ENCODE results near the gene CDH4. TPM values are rescaled to one million over a fixed set of nuclear protein-coding genes. Genes with fewer than 3 reads are reported as not detected.
A peak's percentile ranks its signal among the peaks of the same experiment; 100 is the strongest.
"Not testable (repeated sequence)": the region's sequence is repeated elsewhere in the genome, so short reads cannot be mapped to it uniquely, and the experiment has no call there.

Gene CDH4
- total RNA-seq, 4 donors from 2014 or later, result 0.71 to 4.2 (median 2.9) TPM

DNA sequence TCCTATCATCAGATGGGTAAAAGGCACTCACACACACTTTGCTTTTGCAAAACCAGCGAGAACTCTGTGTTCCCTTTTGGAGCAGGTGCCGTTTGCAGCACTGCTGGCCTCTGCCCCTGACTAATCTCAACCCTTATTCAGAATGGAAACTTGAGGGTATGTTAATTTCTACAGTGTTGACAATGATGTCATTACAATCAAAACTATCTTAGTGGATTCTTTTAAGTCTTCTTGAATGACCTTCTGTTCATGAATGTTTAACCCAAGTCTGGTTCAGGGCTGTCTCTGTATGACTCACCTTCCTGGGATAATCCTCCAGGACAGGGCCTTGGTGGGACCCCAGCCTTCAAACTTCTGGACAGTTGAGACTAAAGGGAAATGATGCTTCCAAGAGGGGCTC, 197.9 kb downstream of the CDH4 start:
- TF ChIP-seq, protein P1, sequence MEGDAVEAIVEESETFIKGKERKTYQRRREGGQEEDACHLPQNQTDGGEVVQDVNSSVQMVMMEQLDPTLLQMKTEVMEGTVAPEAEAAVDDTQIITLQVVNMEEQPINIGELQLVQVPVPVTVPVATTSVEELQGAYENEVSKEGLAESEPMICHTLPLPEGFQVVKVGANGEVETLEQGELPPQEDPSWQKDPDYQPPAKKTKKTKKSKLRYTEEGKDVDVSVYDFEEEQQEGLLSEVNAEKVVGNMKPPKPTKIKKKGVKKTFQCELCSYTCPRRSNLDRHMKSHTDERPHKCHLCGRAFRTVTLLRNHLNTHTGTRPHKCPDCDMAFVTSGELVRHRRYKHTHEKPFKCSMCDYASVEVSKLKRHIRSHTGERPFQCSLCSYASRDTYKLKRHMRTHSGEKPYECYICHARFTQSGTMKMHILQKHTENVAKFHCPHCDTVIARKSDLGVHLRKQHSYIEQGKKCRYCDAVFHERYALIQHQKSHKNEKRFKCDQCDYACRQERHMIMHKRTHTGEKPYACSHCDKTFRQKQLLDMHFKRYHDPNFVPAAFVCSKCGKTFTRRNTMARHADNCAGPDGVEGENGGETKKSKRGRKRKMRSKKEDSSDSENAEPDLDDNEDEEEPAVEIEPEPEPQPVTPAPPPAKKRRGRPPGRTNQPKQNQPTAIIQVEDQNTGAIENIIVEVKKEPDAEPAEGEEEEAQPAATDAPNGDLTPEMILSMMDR (IDR thresholded peaks at IDR 0.05), result no peak
- no peak for TF ChIP-seq POLR2A (IDR thresholded peaks at IDR 0.05)
- whole genome bisulfite sequencing, 2 donors, result 80 to 88% methylated on average over 2 of the region's 2 CpGs
- intact Hi-C loops (cut with DNase I; ENCODE audit: low total_unique reads), result no loop called here
- peak in 1 of 2 donors; percentile 46 for DNase-seq (ENCODE audit: low spot score in 2 of 2)
- no peak overlapping the region for H3K4me3 ChIP-seq (ENCODE audit: low read depth, poor library complexity, severe bottlenecking)

DNA sequence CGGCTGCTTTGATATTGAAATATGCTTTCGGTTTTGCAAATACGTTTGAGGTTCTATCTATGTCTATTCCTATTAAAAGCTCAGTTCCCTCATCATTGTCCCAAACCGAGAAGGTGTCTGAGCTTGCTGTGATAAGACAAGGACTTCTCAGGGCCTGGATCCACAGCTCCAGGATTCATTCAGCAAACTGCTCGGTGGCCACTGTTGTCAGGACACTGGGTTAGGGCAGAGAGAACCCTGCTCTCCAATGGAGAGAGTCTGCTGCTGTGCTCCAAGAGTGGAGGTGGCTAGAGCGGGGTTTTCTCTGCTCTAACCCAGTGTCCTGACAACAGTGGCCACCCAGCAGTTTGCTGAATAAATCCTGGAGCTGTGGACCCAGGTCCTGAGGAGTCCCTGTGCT, 198.5 kb downstream of the CDH4 start:
- no peak overlapping the region for H3K4me3 ChIP-seq (ENCODE audit: low read depth, poor library complexity, severe bottlenecking)
- no peak for DNase-seq (ENCODE audit: low spot score in 2 of 2)
- intact Hi-C loops (cut with DNase I; ENCODE audit: low total_unique reads), result no loop called here
- WGBS, 2 donors, result 80 to 81% methylated on average over 6 of the region's 6 CpGs
- TF ChIP-seq, protein P1 (IDR thresholded peaks at IDR 0.05), result no peak
- TF ChIP-seq POLR2A (IDR thresholded peaks at IDR 0.05), result no peak

DNA sequence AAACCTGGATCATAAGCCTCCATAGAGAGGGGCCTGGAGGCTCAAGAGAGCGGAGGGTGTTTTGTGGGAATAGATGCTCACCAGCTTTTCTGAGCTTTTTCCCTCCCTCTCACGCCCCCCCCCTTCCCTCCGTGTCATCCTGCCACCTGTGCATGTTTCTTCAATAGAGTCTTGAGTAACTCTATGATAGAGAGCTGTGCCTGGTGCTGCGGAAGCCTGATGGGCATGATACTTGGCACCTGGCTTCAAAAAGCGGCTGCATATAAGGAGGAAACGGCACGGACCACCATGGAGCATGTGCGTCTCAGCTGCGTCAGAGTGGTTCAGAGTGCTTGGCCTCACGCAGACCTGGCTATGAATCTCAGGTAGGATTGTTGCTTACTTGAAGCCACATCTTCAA, 198.9 kb downstream of the CDH4 start:
- intact Hi-C loops (cut with DNase I; ENCODE audit: low total_unique reads), result no loop called here

DNA sequence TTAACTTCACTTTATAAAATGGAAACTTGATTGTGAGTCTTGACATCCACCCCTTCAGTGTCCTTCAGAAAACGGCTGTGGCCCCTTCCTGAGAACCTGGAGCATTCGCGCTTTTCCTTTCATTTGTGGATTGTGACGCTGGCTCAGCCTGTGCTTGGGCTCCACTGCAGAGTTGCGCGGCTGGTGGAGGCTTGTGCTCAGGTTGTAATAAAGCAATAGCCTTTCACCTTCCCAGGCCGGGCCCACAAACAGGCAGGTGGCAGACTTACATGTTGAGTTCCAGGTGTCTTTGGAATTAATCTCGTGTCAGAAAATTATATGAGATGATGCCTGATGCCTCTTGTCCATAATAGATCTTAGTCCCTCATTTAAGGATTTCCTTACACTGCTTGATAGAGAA, 199.9 kb downstream of the CDH4 start:
- DNase-seq (ENCODE audit: low spot score in 2 of 2), result peak in 1 of 2 donors; percentile 76
- 75 to 78% methylated on average over 8 of the region's 8 CpGs for WGBS, 2 donors
- intact Hi-C loops (cut with DNase I; ENCODE audit: low total_unique reads), result no loop called here
- TF ChIP-seq POLR2A (IDR thresholded peaks at IDR 0.05), result no peak
- TF ChIP-seq, protein P1 (IDR thresholded peaks at IDR 0.05), result no peak
- H3K4me3 ChIP-seq (ENCODE audit: low read depth, poor library complexity, severe bottlenecking), result no peak overlapping the region

More for the DNA sequence above, 198.9 kb downstream of the CDH4 start:
- TF ChIP-seq POLR2A (IDR thresholded peaks at IDR 0.05), result no peak
- TF ChIP-seq, protein P1 (IDR thresholded peaks at IDR 0.05), result no peak
- WGBS, 2 donors, result 88 to 91% methylated on average over 10 of the region's 10 CpGs
- peak in 1 of 2 donors; percentile 52 for DNase-seq (ENCODE audit: low spot score in 2 of 2)
- no peak overlapping the region for H3K4me3 ChIP-seq (ENCODE audit: low read depth, poor library complexity, severe bottlenecking)

DNA sequence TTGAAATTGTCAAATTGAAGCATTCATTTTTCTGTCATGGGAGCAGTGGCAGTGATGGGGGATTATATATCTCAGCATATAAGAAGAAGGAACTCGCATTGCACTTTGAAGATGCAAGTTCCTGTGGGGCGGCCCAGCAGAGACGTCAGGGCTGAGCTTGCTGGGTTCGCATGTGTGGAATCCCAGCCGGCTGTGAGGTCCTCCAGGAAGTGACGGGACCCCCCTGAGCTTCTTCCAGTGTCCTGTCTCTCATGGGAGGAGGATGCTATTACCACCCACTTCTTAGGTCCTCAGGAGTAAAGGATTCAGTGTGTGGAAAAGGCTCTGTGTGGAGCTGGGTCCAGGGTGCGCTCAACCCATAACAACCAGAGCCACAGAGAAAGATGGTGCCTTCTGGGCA, 201.2 kb downstream of the CDH4 start:
- intact Hi-C loops (cut with DNase I; ENCODE audit: low total_unique reads), result no loop called here
- TF ChIP-seq, protein P1 (IDR thresholded peaks at IDR 0.05), result no peak
- no peak for TF ChIP-seq POLR2A (IDR thresholded peaks at IDR 0.05)
- DNase-seq (ENCODE audit: low spot score in 2 of 2), result peak in 1 of 2 donors; percentile 45
- H3K4me3 ChIP-seq (ENCODE audit: low read depth, poor library complexity, severe bottlenecking), result no peak overlapping the region
- WGBS, 2 donors, result 76 to 78% methylated on average over 7 of the region's 7 CpGs

GRCh38 chr20:61453623-61454022, 201.6 kb downstream of the CDH4 start:
- intact Hi-C loops (cut with DNase I; ENCODE audit: low total_unique reads); DNase-seq (ENCODE audit: low spot score in 2 of 2): not testable (repeated sequence)
- WGBS, 2 donors, result 78 to 83% methylated on average over 3 of the region's 3 CpGs

More at GRCh38 chr20:61453623-61454022, 201.6 kb downstream of the CDH4 start:
- not testable (repeated sequence) for H3K4me3 ChIP-seq (ENCODE audit: low read depth, poor library complexity, severe bottlenecking)
